Activated T-helper 1 cell treated with Interleukin-2 at 50 U/mL for 16 hours (primary cell): ENCODE results near the gene ACY1.

Source experiments
- DNase-seq: peaks from one replicate; pipeline ENCODE4 v3.0.0-alpha.2; 2020; ENCODE audit warnings: low read depth

ACY1 gene

DNA sequence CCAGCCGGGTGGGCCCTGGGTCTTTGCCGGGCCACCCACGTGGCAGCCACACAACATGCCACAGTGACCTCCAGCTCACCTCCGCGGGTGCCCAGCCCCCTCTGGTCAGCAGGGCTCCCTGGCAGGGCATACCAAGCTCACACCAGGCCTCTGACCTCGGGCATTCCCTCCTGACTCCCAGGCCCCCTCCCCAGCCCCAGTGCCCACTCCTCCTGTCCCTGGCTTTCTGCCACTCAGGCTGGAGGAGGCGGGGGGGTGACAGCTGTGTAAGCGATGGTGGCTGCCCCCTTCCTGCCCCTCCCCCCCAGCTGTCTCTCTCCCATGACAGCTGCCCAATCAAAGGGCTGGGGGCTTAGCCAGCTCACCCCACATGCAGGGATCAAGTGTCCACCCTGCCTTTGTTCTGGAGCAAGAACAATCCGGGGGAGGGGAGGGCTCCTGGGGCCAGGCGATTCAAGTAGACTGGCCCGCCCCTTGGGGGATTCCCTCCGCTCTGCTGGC, 19.3 kb upstream of the ACY1 start:
- no peak for DNase-seq

DNA sequence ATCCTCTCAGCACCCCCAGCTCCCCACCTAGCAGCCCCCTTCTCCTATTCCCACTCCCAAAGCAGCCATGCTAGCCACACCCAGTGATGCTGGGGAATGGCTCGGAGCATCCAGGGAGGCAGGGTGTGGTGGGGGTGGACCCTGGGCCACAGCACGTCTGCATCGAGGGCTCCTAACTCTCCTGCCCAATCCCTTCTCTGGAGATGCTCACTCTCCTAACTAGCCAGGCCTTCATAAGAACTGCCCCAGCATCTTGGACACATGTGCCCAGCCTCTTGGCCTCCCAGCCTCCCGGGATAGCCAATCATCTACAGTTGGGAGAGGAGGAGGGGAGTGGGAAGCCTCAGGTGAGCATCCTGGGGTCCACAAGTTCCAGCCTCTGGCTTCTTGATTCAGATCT, 18.8 kb upstream of the ACY1 start:
- no peak for DNase-seq

DNA sequence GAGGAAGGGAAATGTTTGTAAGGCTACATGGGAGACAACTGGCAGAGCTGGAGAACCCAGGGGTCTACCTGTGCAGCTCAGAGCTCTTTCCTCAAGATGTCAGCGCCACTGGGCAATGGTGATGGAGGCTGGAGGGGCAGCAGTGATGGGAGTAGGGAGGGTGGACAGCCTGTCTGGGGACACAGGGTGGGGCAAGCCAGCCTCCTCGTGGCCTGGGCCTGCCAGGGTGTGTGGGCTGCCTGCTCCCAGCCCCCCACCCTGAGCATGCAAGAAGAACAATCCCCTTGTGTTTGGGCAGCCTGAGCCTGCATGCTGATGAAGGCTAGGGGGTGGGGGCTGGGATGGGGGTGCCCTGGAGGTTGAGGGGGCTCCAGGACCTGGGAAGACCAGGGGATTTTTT, 17.3 kb upstream of the ACY1 start:
- no peak for DNase-seq

DNA sequence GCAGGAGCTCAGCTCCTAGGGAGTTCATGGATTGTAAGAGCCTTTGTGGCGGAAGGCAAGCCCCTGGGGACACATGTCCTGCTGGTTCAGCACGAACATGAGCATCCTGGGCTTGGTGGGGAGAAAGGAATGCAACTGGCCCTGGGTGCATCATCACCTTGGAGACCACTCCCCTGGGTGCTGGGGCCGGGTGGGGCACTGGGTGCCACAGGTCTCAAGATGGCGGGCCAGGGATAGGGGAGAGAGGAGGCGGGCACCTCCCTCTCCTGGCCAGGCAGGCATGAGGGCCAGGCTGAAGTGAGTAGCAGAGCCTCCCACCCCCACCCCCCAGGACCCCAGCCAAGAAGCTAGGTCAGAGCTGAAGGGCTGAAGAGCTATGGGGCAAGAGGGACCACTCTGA, 16.8 kb upstream of the ACY1 start:
- DNase-seq: no peak

DNA sequence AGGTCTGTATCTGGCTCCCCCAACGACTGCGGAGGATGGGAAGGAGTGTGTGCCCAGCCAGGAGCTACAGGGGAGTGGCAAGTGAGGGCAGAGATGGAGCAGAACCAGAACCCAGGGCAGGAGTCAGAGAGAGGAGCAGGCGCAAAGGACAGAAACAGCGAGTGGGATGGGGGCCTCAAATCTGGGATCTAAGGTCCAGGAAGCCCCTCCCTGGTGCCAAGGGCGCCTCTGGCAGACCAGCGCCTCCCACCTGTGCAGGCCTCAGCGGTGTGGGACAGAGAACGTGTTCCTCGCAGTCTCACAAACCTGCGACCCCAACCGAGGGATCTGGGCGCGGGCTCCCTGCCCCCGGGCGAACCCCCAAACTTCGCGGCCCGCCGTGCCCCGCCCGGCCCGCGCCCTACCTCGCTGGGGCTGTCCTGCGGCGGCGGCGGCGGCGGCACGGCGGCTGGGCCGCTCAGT, 16.4 kb upstream of the ACY1 start:
- no peak for DNase-seq

DNA sequence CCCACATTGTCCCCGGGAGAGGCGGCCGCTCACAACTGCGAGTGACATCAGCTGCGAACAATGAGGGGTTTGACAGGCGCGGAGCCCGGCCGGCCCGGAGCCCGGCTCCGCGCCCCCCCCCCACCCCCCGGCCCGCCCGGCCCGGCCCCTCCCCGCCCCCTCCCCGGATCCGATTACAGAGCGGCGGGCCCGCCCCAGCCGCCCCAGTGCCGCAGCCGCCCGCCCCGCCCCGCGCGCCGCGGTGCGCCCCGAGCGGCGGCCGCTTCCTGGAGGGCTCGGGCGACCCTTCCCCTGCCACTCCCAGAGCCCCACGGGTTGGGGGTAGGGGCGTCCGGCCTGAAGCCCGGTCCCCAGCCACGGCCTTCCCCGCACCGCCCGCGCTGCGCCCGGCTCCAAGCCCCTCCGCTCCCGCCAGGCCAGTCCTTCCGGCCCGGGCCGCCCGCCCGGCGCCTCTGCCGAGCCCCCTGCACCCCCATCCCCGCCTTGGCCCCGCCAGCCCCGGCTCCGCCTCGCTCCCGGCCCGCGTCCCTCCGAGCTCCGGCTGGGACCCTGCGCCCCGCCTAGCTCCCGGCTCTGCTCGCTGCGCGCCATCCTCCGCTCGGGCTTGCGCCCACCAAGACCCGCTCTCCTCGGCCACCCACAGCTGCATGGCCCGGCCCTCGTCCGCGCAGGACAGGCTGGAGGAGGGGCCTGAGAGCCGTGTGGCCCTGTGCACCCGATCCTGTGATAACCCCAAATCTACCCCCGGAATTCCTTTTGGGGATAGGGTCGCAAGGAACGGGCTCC, 15.8 kb upstream of the ACY1 start, which contains the start of gene PCBP4:
Gene PCBP4 (minus strand): TSS at position 71 of the 786 bp plus-strand sequence. CDS start 6,214 bp downstream, outside the sequence.
- DNase-seq: peak; percentile 30

DNA sequence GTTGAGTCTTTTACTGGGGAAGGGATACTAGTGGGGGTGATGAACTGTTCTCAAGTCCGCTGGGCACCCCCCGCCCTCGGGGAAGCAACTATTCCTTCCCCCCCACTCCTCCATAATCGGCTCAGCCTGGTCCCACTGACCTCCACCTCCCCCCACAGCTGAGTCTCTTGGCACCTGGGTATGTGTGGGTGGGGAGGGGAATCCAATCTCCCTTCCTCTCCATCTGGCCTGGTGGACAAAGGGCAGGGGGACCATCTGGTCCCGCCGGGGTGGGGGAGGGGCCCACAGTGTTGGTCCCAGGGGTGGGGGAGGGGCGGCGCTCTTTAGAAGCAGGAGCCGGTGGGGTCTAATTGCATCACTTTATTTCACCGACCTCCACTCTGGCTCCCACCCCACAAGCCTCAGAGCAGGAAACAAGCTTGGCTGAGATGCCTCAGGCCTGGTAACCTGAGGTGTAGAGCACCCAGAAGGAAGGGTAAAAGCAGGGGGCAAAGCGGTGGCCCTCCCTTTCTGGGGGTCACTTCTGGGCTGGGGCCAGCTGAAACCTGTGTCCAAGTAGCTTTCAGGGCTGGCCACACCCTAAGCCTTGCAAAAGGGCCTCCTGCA, 15.1 kb upstream of the ACY1 start:
- DNase-seq: no peak

DNA sequence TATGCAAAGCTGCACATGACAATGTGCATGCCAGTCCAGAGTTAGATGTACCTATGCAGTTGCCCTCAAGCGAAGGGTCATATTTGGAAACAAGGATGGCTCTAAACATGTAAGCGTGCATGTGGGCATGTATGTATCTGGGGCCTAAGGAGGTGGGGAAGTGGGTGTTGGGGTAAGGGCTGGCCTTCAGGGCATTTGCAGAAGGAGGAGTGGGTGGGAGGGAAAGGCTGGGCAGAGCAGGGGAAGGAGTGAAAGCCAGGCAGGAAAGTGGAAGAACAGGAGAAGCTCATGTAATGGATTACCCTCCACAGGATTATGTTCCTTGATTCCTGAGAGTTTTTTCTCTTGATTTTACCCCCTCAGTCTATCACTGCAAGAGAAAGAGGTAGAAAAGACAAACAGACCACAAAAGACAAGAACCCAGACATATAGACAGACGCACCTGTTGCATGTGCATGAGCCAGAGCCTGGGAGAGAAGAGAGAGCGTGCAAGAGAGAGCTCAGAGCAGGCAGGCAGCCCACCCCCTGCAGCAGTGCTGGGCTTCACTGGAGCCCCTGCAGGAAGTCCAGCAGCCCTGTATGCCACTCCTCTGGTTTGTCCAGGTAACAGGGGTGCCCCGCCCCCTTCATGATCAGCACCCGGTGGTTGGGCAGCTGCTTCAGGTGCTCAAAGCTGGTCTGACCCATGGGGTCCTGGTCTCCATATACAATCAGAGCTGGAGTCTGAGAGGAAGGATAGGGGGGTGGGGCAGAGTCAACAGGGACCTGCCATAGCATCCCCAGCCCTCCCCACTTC, 14.3 kb upstream of the ACY1 start:
- DNase-seq: no peak

DNA sequence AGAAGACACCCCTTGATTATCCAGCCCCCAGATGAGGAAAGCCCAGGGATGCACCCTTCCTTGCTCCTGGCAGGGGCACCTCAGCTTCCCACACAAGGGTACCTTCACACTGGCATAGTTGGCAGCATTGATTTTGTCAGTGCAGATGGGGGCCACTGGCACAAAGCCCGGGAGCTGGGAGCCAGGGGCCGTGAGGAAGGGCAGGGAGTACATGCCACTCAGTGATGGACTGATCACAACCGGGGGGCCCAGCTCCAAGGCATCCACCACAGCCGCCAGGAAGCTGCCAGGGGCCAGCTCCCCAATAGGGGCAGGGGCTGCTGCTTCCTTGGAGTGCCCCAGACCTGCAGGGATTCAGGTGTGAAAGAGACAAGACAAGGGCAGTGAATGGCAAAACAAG, 13.5 kb upstream of the ACY1 start:
- no peak for DNase-seq

DNA sequence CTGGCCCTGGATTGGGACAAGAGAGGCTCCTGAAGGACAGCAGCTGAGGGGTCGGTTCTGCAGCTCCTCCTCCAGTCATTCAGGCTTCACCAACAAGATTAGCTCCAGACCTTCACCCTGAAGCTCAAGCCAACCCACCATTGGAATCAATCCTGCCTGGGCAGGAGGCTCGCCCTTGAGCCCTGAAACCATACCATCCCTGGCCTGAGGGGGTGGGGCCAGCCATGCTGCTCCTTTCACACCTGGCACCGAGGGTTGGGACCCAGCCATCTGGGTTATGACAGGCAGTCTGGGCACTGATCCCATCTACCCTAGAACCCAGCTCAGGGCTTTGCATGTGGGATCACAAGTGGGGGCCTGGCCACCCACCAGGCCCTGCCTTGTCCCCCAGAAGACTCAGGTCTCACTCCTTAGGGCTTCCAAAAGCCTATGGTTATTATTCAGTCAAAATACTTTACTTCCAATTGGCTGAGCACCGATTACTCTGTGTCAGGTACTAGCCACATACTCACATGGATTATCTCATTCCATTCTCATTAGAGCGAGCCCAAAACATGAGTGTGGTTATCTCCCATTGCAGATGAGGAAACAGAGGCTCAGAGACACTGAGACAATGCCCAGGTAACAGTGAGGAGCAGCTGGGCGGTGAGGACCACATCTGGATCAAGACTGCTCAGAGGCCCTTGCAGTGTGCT, 12.6 kb upstream of the ACY1 start:
- DNase-seq: no peak

DNA sequence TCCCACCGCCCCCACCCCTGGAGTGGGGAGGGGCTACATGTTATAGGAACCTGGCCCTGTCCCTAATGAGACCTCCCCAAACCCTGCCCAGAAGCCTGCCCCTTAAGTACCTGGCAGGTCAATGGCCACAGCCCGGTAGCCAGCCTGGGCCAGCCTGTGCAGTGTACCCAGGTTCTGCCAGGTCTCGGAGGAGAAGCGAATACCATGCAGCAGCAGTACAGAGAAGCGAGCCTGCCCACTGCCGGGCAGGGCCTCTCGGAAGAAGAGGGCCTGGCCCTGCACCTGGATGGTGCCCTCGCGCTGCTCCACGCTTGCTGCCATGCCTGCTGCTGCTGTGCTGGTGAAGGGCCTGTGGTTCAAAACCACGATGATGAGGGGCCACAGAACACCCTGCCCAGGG, 12.0 kb upstream of the ACY1 start:
- no peak for DNase-seq

DNA sequence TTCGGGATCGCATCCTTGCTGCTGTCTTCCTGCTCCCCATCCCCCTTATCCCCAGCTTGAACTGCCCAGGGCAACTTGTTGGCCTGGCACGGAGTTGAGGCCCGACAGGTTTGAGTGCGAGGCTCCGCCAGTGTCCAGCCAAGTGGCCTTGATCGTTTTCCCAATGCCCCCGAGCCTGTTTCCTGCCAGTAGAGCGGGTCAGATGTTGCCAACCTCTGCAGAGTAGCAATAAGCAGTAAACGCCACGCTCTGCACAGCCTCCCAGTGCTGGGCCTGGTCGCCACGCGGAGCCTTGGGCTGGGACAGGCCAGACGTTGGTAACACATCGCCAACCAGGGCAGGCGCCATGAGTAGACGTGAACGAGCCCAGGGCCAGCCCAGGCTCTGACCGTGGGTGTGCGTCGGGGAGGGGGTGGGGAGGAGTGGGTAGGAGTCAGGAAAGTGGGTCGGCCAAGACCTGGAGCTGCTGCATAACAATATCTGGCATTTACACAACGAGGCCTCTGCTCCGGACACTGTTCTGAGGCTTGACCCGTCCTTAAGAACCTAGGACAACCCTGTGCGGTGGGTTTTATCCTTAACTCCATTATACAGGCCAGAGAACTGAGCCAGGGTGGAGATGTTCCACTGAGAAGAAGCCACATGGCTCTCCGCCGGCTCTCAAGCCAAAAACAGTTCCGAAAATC, 8.9 kb upstream of the ACY1 start:
- no peak for DNase-seq

DNA sequence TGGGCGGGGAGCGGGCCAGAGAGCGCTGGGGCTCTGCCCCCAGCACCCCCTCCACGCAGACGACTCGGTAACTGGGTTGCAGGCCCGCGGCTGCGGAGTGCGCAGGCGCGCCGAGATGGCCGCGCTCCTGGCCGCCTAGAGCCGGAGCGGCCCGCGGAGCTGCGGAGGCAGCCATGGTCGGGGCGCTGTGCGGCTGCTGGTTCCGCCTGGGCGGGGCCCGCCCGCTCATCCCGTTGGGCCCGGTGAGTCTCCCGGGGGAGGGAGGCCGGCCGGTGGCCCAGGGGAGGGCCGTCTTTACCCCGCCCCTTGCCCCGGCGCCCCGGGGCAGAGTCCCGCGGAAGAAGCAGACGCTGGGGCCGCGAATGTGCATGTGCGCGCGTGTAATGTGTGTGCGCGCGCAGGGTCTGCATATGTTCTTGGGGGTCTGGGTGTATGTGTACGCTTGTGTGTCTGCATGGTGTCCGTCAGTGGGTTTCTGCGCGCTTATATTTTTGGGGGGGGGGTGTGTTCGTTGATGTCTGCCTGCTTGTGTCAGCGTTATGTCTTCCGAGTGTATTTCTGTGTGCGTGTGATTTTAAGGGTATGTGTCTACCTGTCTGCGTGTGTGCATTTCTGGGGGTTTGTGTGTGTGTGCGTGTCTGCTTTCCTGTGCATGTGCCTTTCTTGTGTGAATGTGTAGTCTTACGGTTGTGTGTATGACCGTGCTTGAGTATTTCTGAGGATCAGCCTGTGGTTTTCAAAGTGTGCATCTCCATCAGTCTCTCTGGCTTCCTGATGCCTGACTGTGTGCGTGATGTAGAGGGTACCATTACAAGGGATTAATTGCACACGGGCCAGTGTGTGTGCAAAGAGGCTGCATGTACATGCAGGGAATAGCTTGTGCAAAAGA, 8.1 kb upstream of the ACY1 start, which contains the start of gene ABHD14A:
Gene ABHD14A (plus strand): TSS at position 102 of the 889 bp plus-strand sequence. CDS start 72 bp downstream, at position 174.
- DNase-seq: peak; percentile 69

DNA sequence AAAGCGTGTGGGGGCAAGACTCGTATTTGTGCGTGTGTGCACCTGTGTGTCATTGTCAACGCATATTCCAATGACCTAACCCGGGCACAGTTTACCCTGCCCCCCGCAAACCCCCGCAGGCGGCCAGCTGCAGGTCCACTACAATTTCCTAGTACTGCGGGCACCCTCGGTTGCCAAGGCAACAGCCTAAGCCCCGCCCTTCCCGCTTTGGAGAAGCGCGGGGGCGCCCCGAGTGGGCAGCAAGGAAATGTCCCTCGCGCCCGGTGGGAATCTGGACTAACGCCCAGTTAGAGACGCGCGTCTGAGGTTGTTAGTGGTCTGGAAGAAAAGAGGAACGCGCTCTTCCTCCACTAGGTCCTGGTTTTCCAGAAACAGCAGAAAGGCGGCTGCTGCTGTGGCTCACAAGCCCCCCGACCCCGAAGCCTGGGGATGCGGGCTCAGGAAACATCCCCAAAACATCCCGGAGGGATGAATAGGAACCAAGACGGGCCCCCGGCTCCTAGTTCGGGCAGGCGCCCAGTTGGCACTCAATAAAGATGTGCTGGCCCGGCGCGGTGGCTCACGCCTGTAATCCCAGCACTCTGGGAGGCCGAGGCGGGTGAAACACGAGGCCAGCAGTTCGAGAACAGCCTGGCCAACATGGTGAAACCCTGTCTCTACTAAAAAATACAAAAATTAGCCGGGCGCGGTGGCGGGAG, 7.3 kb upstream of the ACY1 start:
- no peak for DNase-seq

DNA sequence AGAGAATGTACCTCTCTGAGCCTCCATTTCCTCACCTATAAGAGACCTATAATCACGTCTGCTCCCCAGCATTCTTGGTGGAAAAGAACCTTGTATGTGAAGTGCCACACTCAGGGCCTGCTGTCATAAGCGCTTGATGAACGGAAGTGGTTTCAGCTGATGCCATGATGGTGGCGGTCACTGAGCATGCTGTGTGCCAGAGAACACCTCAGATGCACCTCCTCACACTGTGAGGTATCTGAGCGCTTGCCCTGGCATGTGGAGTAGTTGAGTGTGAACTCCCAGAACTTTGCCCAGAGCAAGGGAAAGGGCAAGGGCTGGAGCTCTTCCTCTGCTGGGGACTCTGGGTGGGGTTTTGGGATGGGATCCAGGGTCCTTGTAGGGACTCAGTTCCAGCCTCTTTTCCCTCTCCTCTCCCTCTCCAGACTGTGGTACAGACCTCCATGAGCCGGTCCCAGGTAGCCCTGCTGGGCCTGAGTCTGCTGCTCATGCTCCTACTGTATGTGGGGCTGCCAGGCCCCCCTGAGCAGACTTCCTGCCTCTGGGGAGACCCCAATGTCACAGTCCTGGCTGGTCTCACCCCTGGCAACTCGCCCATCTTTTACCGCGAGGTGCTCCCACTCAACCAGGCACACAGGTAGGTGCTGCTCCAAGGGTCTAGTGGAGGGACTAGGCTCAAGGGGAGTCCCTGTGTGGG, 5.7 kb upstream of the ACY1 start:
- no peak for DNase-seq

DNA sequence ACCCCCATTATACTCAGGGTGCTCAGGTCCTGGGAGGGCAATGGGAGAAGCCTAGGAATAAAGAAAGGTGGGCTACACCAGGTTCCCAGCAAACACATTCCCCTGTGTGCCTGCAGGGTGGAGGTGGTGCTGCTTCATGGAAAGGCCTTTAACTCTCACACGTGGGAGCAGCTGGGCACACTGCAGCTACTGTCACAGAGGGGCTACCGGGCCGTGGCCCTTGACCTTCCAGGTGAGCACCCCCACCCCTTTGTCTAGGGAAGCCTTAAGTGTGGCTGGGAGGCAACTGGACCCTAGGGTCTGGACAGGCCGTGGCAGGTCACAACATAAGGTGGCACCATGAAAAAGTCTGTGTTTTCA, 5.2 kb upstream of the ACY1 start:
- no peak for DNase-seq

DNA sequence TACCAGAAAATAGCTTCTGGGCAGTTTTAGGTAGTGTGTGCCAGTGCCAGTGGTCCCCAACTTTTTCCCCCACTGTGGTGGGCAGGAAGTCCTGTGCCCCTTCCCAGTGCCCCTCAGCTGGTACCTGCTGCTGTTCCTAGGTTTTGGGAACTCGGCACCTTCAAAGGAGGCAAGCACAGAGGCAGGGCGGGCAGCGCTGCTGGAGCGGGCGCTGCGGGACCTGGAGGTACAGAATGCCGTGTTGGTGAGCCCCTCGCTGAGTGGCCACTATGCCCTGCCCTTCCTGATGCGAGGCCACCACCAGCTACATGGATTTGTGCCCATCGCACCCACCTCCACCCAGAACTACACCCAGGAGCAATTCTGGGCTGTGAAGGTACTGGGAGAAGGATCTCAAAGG, 3.1 kb upstream of the ACY1 start:
- no peak for DNase-seq

DNA sequence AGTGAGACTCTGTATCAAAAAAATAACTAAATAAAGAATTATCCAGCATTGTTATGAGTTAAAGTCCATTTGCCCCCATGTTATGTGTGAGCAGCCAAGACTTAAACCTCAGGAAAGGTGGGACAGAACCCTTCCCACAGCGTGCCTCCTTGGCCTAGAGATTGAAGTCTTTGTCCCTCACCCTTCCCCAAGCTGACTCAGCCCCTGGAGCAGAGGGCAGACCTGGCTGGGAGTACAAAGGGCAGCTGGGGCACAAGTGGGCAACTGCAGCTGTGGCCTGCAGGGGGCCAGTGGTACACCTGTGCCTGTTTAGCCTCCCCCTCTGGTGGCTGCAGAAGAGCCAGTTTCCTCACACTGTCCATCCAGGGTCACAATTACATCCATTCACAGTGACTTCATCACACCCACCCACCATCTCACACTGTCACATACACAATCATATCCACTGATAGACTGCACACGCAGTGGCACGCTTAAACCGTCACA, 940 bp upstream of the ACY1 start:
- DNase-seq: no peak
